ENCODE results near the gene TAOK2.

- TF ChIP-seq POLR2A (IDR thresholded peaks at IDR 0.05; ENCODE audit: low read depth, low read length) (no peak), TAF1 (IDR thresholded peaks at IDR 0.05; ENCODE audit: borderline replicate concordance, low read depth, low read length) (no peak)
Observed at GRCh38 chr16:29990034-29990433, 16.4 kb downstream of the TAOK2 start.

Measured in GM12892 (cell line).